OCI-LY1 (cell line): ENCODE results near the gene HLA-DOA.

Experiments used
- H2AFZ ChIP-seq: fragments of 200-600 bp; sonication (generic), shearing (Covaris generic); 2 replicates; pipeline ENCODE4 v1.6.0; 2014; ENCODE audit warnings: antibody characterized with exemption, mild to moderate bottlenecking, low read length
- H3F3A ChIP-seq: fragments of 200-600 bp; sonication (generic), shearing (Covaris generic); 2 replicates; pipeline ENCODE4 v1.6.0; 2014; ENCODE audit warnings: mild to moderate bottlenecking, antibody characterized with exemption, low read length, moderate library complexity; ENCODE audit not compliant: insufficient read depth
- H3K27ac ChIP-seq: fragments of 200-600 bp; sonication (generic); 2 replicates; pipeline ENCODE4 v1.5.1; 2014; ENCODE audit warnings: low read length, mixed run types, mild to moderate bottlenecking, low read depth; ENCODE audit not compliant: poor library complexity, severe bottlenecking
- H3K27me3 ChIP-seq: fragments of 200-600 bp; sonication (generic); 2 replicates; pipeline ENCODE4 v1.6.0; 2014; ENCODE audit warnings: antibody characterized with exemption, mild to moderate bottlenecking, low read length, moderate library complexity; ENCODE audit not compliant: insufficient read depth
- H3K36me3 ChIP-seq: fragments of 200-600 bp; sonication (generic); 2 replicates; pipeline ENCODE4 v1.6.1; 2014; ENCODE audit warnings: mild to moderate bottlenecking, antibody characterized with exemption, low read length, moderate library complexity, mixed read lengths; ENCODE audit not compliant: insufficient read depth
- H3K4me1 ChIP-seq: fragments of 200-600 bp; sonication (generic); 2 replicates; pipeline ENCODE4 v1.5.1; 2014; ENCODE audit warnings: mild to moderate bottlenecking, low read length, moderate library complexity; ENCODE audit not compliant: insufficient read depth, severe bottlenecking
- H3K4me2 ChIP-seq: fragments of 200-600 bp; sonication (generic), shearing (Covaris generic); 2 replicates; pipeline ENCODE4 v1.6.1; 2014; ENCODE audit warnings: low read length
- H3K4me3 ChIP-seq: fragments of 200-600 bp; sonication (generic); 2 replicates; pipeline ENCODE4 v1.5.1; 2014; ENCODE audit warnings: low read length, low read depth, mild to moderate bottlenecking, mixed read lengths; ENCODE audit not compliant: poor library complexity, severe bottlenecking
- H3K79me2 ChIP-seq: fragments of 200-600 bp; shearing (Covaris generic); 2 replicates; pipeline ENCODE4 v1.6.1; 2016; ENCODE audit warnings: mixed run types, low read length, mixed read lengths; ENCODE audit not compliant: insufficient read depth
- H3K9ac ChIP-seq: fragments of 200-600 bp; sonication (generic), shearing (Covaris generic); 2 replicates; pipeline ENCODE4 v1.6.1; 2014; ENCODE audit warnings: mild to moderate bottlenecking, low read length, mixed read lengths
- H3K9me2 ChIP-seq: fragments of 200-600 bp; sonication (generic), shearing (Covaris generic); 2 replicates; pipeline ENCODE4 v1.6.1; 2014; ENCODE audit warnings: low read depth, mild to moderate bottlenecking, low read length, mixed read lengths
- H3K9me3 ChIP-seq: fragments of 200-600 bp; shearing (Covaris generic); 2 replicates; pipeline ENCODE4 v1.6.1; 2014; ENCODE audit warnings: low read length, mixed read lengths
- H4K20me1 ChIP-seq: fragments of 200-600 bp; sonication (generic), shearing (Covaris generic); 2 replicates; pipeline ENCODE4 v1.6.0; 2016; ENCODE audit warnings: mild to moderate bottlenecking, low read length; ENCODE audit not compliant: insufficient read depth
- CTCF ChIP-seq: fragments of 200-600 bp; sonication (generic), shearing (Covaris generic); IDR thresholded peaks from 2 replicates; pipeline ENCODE4 v1.5.1; 2017; ENCODE audit warnings: mild to moderate bottlenecking, antibody characterized with exemption, low read length, moderate library complexity, mixed read lengths
- EZH2 ChIP-seq: fragments of 200-600 bp; sonication (generic), shearing (Covaris generic); IDR thresholded peaks from 2 replicates; pipeline ENCODE4 v1.8.0; 2017; ENCODE audit warnings: borderline replicate concordance, mixed run types, mild to moderate bottlenecking, antibody characterized with exemption, low read length, moderate library complexity, mixed read lengths

Gene HLA-DOA

GRCh38 chr6:33030245-33030644 lies 20.9 kb upstream of the HLA-DOA start:
- no peaks in the 10 kb centered on the region for H3K9me2 ChIP-seq
- no peaks in the 10 kb centered on the region for H3K4me1 ChIP-seq
- no peaks in the 10 kb centered on the region for H3K27me3 ChIP-seq
- H3K36me3 ChIP-seq = no peaks in the 10 kb centered on the region; the same call in 1 of the 2 replicates
- TF ChIP-seq CTCF = no peak
- no peak for TF ChIP-seq EZH2
- no peak overlapping the region for H3K9ac ChIP-seq
- no peak overlapping the region for H3K27ac ChIP-seq
- H3K9me3 ChIP-seq = peaks cover 4% of the 10 kb centered on the region; the same call in 1 of the 2 replicates
- no peak overlapping the region for H3K4me3 ChIP-seq
- no peak overlapping the region for H2AFZ ChIP-seq
- H3F3A ChIP-seq = no peaks in the 10 kb centered on the region
- no peak overlapping the region for H3K4me2 ChIP-seq
- no peaks in the 10 kb centered on the region for H4K20me1 ChIP-seq
- H3K79me2 ChIP-seq = no peaks in the 10 kb centered on the region

- Histone ChIP-seq H3K36me3 (no peaks in the 10 kb centered on the region; the same call in 1 of the 2 replicates), H3K4me3 (no peak overlapping the region), H3F3A (no peaks in the 10 kb centered on the region), H2AFZ (no peak overlapping the region), H3K9ac (no peak overlapping the region), H3K9me3 (no peaks in the 10 kb centered on the region), H3K27me3 (no peaks in the 10 kb centered on the region), H3K9me2 (no peaks in the 10 kb centered on the region), H3K27ac (no peak overlapping the region), H3K4me1 (no peaks in the 10 kb centered on the region), H3K79me2 (no peaks in the 10 kb centered on the region), H3K4me2 (no peak overlapping the region), H4K20me1 (no peaks in the 10 kb centered on the region)
- TF ChIP-seq CTCF (no peak), EZH2 (no peak)
Measured at GRCh38 chr6:33029328-33030184, 20.2 kb upstream of the HLA-DOA start.

DNA sequence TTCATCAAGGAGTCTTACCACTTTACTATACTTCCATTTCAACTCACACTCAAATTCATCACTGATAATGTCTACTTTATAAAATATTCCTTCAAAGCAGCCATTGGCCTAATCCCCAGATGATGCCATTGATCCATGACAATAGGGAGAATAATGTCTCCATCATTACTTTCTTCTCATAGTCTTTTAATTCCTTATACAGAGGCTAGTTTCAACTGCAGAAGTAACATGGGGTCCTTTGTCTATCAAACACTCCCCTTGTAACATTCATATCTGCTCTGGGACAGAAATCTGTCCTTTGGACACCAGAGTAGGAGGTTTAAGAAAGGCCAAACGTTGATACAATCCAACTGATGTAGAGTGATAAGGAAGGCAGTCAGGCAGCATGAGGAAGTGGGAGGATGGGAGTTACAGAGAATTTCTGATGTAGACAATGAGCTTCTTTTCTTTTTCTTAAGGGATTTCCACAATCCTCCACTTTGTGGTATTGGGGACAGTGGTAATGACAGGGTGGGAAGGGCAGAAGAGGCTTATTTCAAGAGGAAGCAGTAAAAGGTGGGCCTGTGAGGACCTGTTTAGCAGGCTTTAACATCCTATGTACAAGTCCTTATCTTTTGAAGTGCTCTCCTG lies 18.9 kb upstream of the HLA-DOA start:
- no peak overlapping the region for H3K4me3 ChIP-seq
- H3F3A ChIP-seq = no peaks in the 10 kb centered on the region
- no peaks in the 10 kb centered on the region for H3K79me2 ChIP-seq
- H4K20me1 ChIP-seq = no peaks in the 10 kb centered on the region
- no peak overlapping the region for H2AFZ ChIP-seq
- H3K27ac ChIP-seq = no peak overlapping the region
- no peak overlapping the region for H3K9ac ChIP-seq
- H3K27me3 ChIP-seq = no peaks in the 10 kb centered on the region
- H3K9me3 ChIP-seq = no peaks in the 10 kb centered on the region
- TF ChIP-seq EZH2 (no peak), CTCF (no peak)
- no peaks in the 10 kb centered on the region for H3K9me2 ChIP-seq
- no peak overlapping the region for H3K4me2 ChIP-seq
- no peaks in the 10 kb centered on the region for H3K4me1 ChIP-seq
- H3K36me3 ChIP-seq = no peaks in the 10 kb centered on the region; the same call in 1 of the 2 replicates
